ENCODE measurements around the gene VCL. TPM values are rescaled to one million over a fixed set of nuclear protein-coding genes. Genes with fewer than 3 reads are reported as not detected.

VCL gene
- total and polyA plus RNA-seq, 2 of the 8 experiments (the other 6 are each of a cell fraction or from before 2014, with no cell fraction given) = 119 to 377 TPM

GRCh38 chr10:74039561-74040145, 41.7 kb downstream of the VCL start:
- ChIA-PET CTCF (ENCODE audit: partially characterized antibody) (interaction anchor here (0.8 to 1.5 kb wide), 4 partner anchors 11 to 83 kb away, joined by 3 to 5 read pairs (median 4); no protein-coding TSS in a partner anchor), POLR2A (ENCODE audit: partially characterized antibody) (interaction anchor here (1.1 to 1.9 kb wide), 8 partner anchors 13 to 75 kb away, joined by 3 to 7 read pairs (median 5); partner anchors contain the start of gene VCL)
- H3K4me3 ChIP-seq (ENCODE audit: extremely low read depth in 1 of 4, insufficient read depth in 2 of 4, low read depth in 3 of 4, low read length in 4 of 4) = no peak overlapping the region
- no peak overlapping the region for H2BK15ac ChIP-seq (ENCODE audit: low read length)
- H2AFZ ChIP-seq (ENCODE audit: low read length) = no peak overlapping the region
- no peak overlapping the region for H3K56ac ChIP-seq (replicated peaks; ENCODE audit: insufficient read length, low read depth, low read length)
- no peak overlapping the region for H3K4me2 ChIP-seq (ENCODE audit: insufficient read depth in 1 of 2, low read depth in 2 of 2, low read length in 2 of 2)
- no peak overlapping the region for H4K5ac ChIP-seq (ENCODE audit: insufficient read length, low read depth, low read length)
- H3K36me3 ChIP-seq (ENCODE audit: control insufficient read depth in 2 of 4, insufficient read depth in 4 of 4, low read length in 3 of 4) = peaks cover 0 to 23% (median 13%) of the 10 kb centered on the region in 4 experiments; a peak in 4 of 8 replicates
- WGBS, 2 experiments (ENCODE audit: extremely low coverage in 1 of 2, insufficient coverage in 1 of 2, insufficient read length in 1 of 2, insufficient replicate concordance in 2 of 2, low coverage in 1 of 2, low lambda C conversion rate in 2 of 2, missing lambda C conversion rate in 1 of 2) = 89% methylated on average over 5 of the region's 5 CpGs; no CpG with 5 or more reads in 1 of the 2 experiments
- H2BK12ac ChIP-seq (ENCODE audit: low read depth, low read length) = no peak overlapping the region
- H3K79me2 ChIP-seq (ENCODE audit: control insufficient read depth in 1 of 2, insufficient read depth in 2 of 2, low read length in 2 of 2) = peaks cover 0 to 83% of the 10 kb centered on the region in 2 experiments; a peak in 2 of 4 replicates
- DNase-seq (ENCODE audit: low read depth in 1 of 2, low spot score in 2 of 2) (no peak), FAIRE-seq (no peak)
- no peak overlapping the region; a peak in 1 of 7 replicates for H3K9ac ChIP-seq (replicated peaks in 1 of 4; ENCODE audit: extremely low read depth in 1 of 4, low read depth in 3 of 4, low read length in 3 of 4)
- H2BK20ac ChIP-seq (ENCODE audit: low read length) = no peak overlapping the region
- H2BK5ac ChIP-seq (ENCODE audit: low read depth, low read length) = 0 out of 2 replicates have a peak overlapping the region, but pooled peaks have one; percentile 71
- no peak overlapping the region for H3K14ac ChIP-seq (ENCODE audit: insufficient read length)
- no peak overlapping the region for H4K8ac ChIP-seq (ENCODE audit: extremely low read depth, insufficient read depth, low read length)
- no peaks in the 10 kb centered on the region for H4K20me1 ChIP-seq (replicated peaks in 1 of 2; ENCODE audit: control insufficient read depth in 1 of 2, insufficient read depth in 2 of 2, low read length in 2 of 2)
- no peak overlapping the region for H3K4ac ChIP-seq (replicated peaks; ENCODE audit: insufficient read length, low read depth, low read length)
- H3K23ac ChIP-seq (ENCODE audit: insufficient read length) = no peak overlapping the region
- no peaks in the 10 kb centered on the region for H3K27me3 ChIP-seq (replicated peaks in 1 of 4; ENCODE audit: control insufficient read depth in 3 of 4, extremely low read depth in 1 of 4, insufficient read depth in 3 of 4, low read length in 3 of 4)
- peaks cover 0 to 3% (median under 1%) of the 10 kb centered on the region in 4 experiments; a peak in 3 of 7 replicates for H3K4me1 ChIP-seq (replicated peaks in 1 of 4; ENCODE audit: control insufficient read depth in 3 of 4, insufficient read depth in 4 of 4, low read length in 3 of 4)
- H4K91ac ChIP-seq (replicated peaks; ENCODE audit: insufficient read length, low read length) = no peak overlapping the region
- no peak overlapping the region for H3K18ac ChIP-seq (ENCODE audit: extremely low read depth, low read length)
- no peak overlapping the region for H3K27ac ChIP-seq (ENCODE audit: low read depth, low read length)
- H3K9me3 ChIP-seq (ENCODE audit: insufficient read depth in 2 of 2, low read depth in 1 of 2, low read length in 1 of 2) = no peaks in the 10 kb centered on the region
- H3K79me1 ChIP-seq (ENCODE audit: low read depth, low read length) = no peaks in the 10 kb centered on the region; the same call in 1 of the 2 replicates
- TF ChIP-seq HDAC6 (IDR thresholded peaks at IDR 0.05; ENCODE audit: low read depth, low read length) (no peak), TEAD4 (IDR thresholded peaks at IDR 0.05; ENCODE audit: low read depth, low read length) (no peak), CTBP2 (IDR thresholded peaks at IDR 0.05; ENCODE audit: borderline replicate concordance, insufficient read depth, insufficient read length, low read length) (no peak)
- H3K23me2 ChIP-seq (ENCODE audit: low read depth, low read length) = no peaks in the 10 kb centered on the region
- no peak overlapping the region for H2BK120ac ChIP-seq (replicated peaks; ENCODE audit: low read depth, low read length)
- no peak overlapping the region for H2AK5ac ChIP-seq (ENCODE audit: low read depth, low read length)

All from H1 (cell line).